ENCODE measurements around the gene ZNF500.

DNA sequence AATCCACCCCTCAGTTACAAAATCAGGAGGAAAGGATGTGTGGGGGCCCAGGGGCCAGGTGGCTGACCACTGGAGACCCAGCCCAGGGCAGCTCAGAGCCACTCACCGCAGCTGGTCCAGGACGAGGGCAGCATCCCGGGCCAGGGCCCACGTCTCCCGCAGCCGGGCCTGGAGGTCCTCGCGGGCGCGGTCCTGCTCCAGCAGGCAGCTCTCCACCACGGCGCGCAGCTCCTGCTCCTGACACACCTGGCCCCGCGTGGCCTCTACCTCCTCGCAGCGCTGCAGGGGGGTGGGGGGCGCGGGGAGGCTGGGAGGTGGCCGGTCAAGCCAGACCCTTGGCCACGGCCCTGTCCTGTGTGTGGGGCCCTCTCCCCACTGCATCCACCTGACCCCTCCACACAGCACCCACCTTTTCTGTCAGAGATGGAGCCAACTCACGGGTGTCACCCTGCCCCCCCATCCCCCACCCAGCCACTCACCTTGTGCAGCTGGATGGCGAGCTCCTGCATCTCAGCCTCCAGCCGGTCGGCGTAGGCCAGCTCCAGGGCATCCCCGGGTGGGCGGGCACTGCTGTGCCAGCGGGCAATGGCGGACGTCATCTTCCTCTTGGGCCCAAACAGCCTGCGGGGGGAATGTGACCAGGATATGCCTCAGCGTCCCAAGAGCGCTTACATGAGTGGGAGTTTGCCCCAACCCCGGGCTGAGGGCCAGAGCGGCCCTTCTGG, 68.5 kb downstream of the ZNF500 start:
- TF ChIP-seq CTCF (conservative IDR thresholded peaks at IDR 0.05; ENCODE audit: low read depth in 2 of 2) (no peak), POLR2AphosphoS5 (IDR thresholded peaks at IDR 0.05; ENCODE audit: low read depth) (no peak), REST (IDR thresholded peaks at IDR 0.05; ENCODE audit: unreplicated experiment) (no peak), STAT1 (IDR thresholded peaks at IDR 0.05; ENCODE audit: unreplicated experiment) (no peak), CREB1 (CRISPR knock-in tag; IDR thresholded peaks at IDR 0.05; ENCODE audit: low read depth) (no peak), EZH2 (IDR thresholded peaks at IDR 0.05; ENCODE audit: low read depth, unreplicated experiment) (no peak), EZH2phosphoT487 (IDR thresholded peaks at IDR 0.05; ENCODE audit: unreplicated experiment) (no peak), JUNB (IDR thresholded peaks at IDR 0.05; ENCODE audit: unreplicated experiment) (no peak)

Data from GM23338 (cell line).